Measurements from ENCODE around the gene CTTNBP2NL. TPM values are rescaled to one million over a fixed set of nuclear protein-coding genes. Genes with fewer than 3 reads are reported as not detected.

Gene CTTNBP2NL
- total and polyA plus RNA-seq, 4 donors: 1.7 to 4.4 (median 3.0) TPM

DNA sequence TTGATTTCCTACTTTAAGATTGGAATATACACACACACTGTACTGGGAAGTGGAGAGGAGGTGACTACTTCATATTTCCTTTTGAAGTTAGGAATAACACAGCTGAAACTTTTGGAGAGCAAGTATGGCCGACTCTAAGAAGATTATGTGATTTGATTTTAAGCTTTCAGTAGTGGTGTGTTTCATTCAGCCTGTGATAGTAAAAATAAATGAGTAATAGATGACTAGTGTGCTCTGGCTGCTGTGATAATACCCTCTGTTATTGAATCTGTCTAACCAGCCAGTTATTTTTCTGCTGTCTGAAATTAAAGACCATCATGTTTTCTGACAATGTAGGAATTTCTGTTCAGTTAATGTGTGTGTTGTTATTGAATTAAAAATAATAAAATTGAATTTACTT is 48.3 kb downstream of the CTTNBP2NL start:
- no peak overlapping the region for H3K9ac ChIP-seq (ENCODE audit: low read depth in 1 of 2, low read length in 2 of 2)
- no peaks in the 10 kb centered on the region for H3K9me3 ChIP-seq (ENCODE audit: control insufficient read depth in 4 of 4, low read length in 3 of 4)
- no peak overlapping the region for H3K4me3 ChIP-seq (ENCODE audit: low read depth in 1 of 3, low read length in 3 of 3)
- no peaks in the 10 kb centered on the region for H3K27me3 ChIP-seq (ENCODE audit: control insufficient read depth in 4 of 4, insufficient read depth in 4 of 4, low read length in 3 of 4)
- TF ChIP-seq SP1 (IDR thresholded peaks at IDR 0.05): no peak
- TF ChIP-seq, protein P1, sequence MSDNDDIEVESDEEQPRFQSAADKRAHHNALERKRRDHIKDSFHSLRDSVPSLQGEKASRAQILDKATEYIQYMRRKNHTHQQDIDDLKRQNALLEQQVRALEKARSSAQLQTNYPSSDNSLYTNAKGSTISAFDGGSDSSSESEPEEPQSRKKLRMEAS (IDR thresholded peaks at IDR 0.05): no peak
- no peak for TF ChIP-seq HNF4G (IDR thresholded peaks at IDR 0.05)
- TF ChIP-seq, protein P2, sequence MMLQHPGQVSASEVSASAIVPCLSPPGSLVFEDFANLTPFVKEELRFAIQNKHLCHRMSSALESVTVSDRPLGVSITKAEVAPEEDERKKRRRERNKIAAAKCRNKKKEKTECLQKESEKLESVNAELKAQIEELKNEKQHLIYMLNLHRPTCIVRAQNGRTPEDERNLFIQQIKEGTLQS (IDR thresholded peaks at IDR 0.05): no peak
- no peak for TF ChIP-seq EGR1 (IDR thresholded peaks at IDR 0.05; ENCODE audit: low read depth in 2 of 2)
- no peak for TF ChIP-seq RAD21 (IDR thresholded peaks at IDR 0.05)
- TF ChIP-seq HNF4A (conservative IDR thresholded peaks at IDR 0.05): no peak
- TF ChIP-seq GABPA (IDR thresholded peaks at IDR 0.05 in 1 of 2, conservative IDR thresholded peaks at IDR 0.05 in 1 of 2): no peak
- TF ChIP-seq, protein P3, sequence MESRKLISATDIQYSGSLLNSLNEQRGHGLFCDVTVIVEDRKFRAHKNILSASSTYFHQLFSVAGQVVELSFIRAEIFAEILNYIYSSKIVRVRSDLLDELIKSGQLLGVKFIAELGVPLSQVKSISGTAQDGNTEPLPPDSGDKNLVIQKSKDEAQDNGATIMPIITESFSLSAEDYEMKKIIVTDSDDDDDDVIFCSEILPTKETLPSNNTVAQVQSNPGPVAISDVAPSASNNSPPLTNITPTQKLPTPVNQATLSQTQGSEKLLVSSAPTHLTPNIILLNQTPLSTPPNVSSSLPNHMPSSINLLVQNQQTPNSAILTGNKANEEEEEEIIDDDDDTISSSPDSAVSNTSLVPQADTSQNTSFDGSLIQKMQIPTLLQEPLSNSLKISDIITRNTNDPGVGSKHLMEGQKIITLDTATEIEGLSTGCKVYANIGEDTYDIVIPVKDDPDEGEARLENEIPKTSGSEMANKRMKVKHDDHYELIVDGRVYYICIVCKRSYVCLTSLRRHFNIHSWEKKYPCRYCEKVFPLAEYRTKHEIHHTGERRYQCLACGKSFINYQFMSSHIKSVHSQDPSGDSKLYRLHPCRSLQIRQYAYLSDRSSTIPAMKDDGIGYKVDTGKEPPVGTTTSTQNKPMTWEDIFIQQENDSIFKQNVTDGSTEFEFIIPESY (IDR thresholded peaks at IDR 0.05): no peak
- TF ChIP-seq FOXA1 (IDR thresholded peaks at IDR 0.05): no peak
- no peak for TF ChIP-seq JUND (IDR thresholded peaks at IDR 0.05)
- TF ChIP-seq TAF1 (conservative IDR thresholded peaks at IDR 0.05): no peak
- no peak for TF ChIP-seq RXRA (IDR thresholded peaks at IDR 0.05)
- TF ChIP-seq NR2F2 (IDR thresholded peaks at IDR 0.05): no peak
- TF ChIP-seq FOXA2 (IDR thresholded peaks at IDR 0.05): no peak
- H3K36me3 ChIP-seq (ENCODE audit: control insufficient read depth in 4 of 4, insufficient read depth in 3 of 4, low read depth in 1 of 4, low read length in 3 of 4): no peaks in the 10 kb centered on the region
- peaks cover 0 to 5% (median 0%) of the 10 kb centered on the region in 4 donors for H3K4me1 ChIP-seq (ENCODE audit: control insufficient read depth in 4 of 4, insufficient read depth in 4 of 4, low read length in 3 of 4)
- 80% methylated on average over 1 of the region's 1 CpG for WGBS
- H3K27ac ChIP-seq (ENCODE audit: low read depth in 1 of 2, low read length in 2 of 2): no peak overlapping the region
- DNase-seq (ENCODE audit: low spot score): no peak

DNA sequence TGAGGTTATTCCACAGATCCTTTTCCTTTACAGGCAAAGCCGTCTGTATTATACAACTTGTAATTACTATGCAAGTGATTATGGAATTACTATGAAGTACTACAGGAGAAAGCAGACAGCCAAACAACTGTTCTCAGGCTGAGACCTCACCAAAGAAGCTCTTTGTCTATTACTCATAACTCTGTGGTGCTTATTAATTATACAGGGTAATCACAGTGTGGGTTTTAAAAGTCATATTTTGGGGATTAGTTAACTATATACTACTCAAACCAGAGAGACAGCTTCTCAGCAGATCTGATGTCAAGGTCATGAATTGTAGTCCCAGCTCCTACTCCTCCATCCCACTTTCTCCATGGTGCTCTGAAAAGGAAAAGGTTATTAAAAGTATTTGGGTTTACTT is 49.6 kb downstream of the CTTNBP2NL start:
- DNase-seq (ENCODE audit: low spot score): no peak
- H3K4me3 ChIP-seq (ENCODE audit: low read depth in 1 of 3, low read length in 3 of 3): no peak overlapping the region
- no peaks in the 10 kb centered on the region for H3K9me3 ChIP-seq (ENCODE audit: control insufficient read depth in 4 of 4, low read length in 3 of 4)
- WGBS: 94% methylated on average over 1 of the region's 1 CpG
- TF ChIP-seq NR2F2 (IDR thresholded peaks at IDR 0.05) (no peak), FOXA2 (IDR thresholded peaks at IDR 0.05) (no peak), TAF1 (conservative IDR thresholded peaks at IDR 0.05) (no peak), SP1 (IDR thresholded peaks at IDR 0.05) (no peak), HNF4A (conservative IDR thresholded peaks at IDR 0.05) (no peak), HNF4G (IDR thresholded peaks at IDR 0.05) (no peak), YY1 (IDR thresholded peaks at IDR 0.05) (no peak), JUND (IDR thresholded peaks at IDR 0.05) (no peak), FOXA1 (IDR thresholded peaks at IDR 0.05) (no peak), EGR1 (IDR thresholded peaks at IDR 0.05; ENCODE audit: low read depth in 2 of 2) (no peak), RAD21 (IDR thresholded peaks at IDR 0.05) (no peak), GABPA (IDR thresholded peaks at IDR 0.05 in 1 of 2, conservative IDR thresholded peaks at IDR 0.05 in 1 of 2) (no peak)
- TF ChIP-seq, protein P1 (IDR thresholded peaks at IDR 0.05): no peak
- TF ChIP-seq, protein P4, sequence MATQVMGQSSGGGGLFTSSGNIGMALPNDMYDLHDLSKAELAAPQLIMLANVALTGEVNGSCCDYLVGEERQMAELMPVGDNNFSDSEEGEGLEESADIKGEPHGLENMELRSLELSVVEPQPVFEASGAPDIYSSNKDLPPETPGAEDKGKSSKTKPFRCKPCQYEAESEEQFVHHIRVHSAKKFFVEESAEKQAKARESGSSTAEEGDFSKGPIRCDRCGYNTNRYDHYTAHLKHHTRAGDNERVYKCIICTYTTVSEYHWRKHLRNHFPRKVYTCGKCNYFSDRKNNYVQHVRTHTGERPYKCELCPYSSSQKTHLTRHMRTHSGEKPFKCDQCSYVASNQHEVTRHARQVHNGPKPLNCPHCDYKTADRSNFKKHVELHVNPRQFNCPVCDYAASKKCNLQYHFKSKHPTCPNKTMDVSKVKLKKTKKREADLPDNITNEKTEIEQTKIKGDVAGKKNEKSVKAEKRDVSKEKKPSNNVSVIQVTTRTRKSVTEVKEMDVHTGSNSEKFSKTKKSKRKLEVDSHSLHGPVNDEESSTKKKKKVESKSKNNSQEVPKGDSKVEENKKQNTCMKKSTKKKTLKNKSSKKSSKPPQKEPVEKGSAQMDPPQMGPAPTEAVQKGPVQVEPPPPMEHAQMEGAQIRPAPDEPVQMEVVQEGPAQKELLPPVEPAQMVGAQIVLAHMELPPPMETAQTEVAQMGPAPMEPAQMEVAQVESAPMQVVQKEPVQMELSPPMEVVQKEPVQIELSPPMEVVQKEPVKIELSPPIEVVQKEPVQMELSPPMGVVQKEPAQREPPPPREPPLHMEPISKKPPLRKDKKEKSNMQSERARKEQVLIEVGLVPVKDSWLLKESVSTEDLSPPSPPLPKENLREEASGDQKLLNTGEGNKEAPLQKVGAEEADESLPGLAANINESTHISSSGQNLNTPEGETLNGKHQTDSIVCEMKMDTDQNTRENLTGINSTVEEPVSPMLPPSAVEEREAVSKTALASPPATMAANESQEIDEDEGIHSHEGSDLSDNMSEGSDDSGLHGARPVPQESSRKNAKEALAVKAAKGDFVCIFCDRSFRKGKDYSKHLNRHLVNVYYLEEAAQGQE (IDR thresholded peaks at IDR 0.05): no peak
- TF ChIP-seq, protein P3 (IDR thresholded peaks at IDR 0.05): no peak
- TF ChIP-seq, protein P2 (IDR thresholded peaks at IDR 0.05): no peak
- TF ChIP-seq, protein P5, sequence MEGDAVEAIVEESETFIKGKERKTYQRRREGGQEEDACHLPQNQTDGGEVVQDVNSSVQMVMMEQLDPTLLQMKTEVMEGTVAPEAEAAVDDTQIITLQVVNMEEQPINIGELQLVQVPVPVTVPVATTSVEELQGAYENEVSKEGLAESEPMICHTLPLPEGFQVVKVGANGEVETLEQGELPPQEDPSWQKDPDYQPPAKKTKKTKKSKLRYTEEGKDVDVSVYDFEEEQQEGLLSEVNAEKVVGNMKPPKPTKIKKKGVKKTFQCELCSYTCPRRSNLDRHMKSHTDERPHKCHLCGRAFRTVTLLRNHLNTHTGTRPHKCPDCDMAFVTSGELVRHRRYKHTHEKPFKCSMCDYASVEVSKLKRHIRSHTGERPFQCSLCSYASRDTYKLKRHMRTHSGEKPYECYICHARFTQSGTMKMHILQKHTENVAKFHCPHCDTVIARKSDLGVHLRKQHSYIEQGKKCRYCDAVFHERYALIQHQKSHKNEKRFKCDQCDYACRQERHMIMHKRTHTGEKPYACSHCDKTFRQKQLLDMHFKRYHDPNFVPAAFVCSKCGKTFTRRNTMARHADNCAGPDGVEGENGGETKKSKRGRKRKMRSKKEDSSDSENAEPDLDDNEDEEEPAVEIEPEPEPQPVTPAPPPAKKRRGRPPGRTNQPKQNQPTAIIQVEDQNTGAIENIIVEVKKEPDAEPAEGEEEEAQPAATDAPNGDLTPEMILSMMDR (IDR thresholded peaks at IDR 0.05; ENCODE audit: low read depth, low read length, missing input control): no peak
- H3K4me1 ChIP-seq (ENCODE audit: control insufficient read depth in 4 of 4, insufficient read depth in 4 of 4, low read length in 3 of 4): peaks cover 0 to 2% (median 0%) of the 10 kb centered on the region in 4 donors
- no peak overlapping the region for H3K9ac ChIP-seq (ENCODE audit: low read depth in 1 of 2, low read length in 2 of 2)
- no peaks in the 10 kb centered on the region for H3K36me3 ChIP-seq (ENCODE audit: control insufficient read depth in 4 of 4, insufficient read depth in 3 of 4, low read depth in 1 of 4, low read length in 3 of 4)
- H3K27me3 ChIP-seq (ENCODE audit: control insufficient read depth in 4 of 4, insufficient read depth in 4 of 4, low read length in 3 of 4): no peaks in the 10 kb centered on the region
- H3K27ac ChIP-seq (ENCODE audit: low read depth in 1 of 2, low read length in 2 of 2): no peak overlapping the region
